Mammary epithelial cell (primary cell): Measurements from ENCODE around the gene UVRAG.

Source experiments
- EZH2 ChIP-seq: IDR thresholded peaks from 2 replicates; pipeline ENCODE4 v1.6.1; 2012; ENCODE audit warnings: low read length, inconsistent platforms, borderline replicate concordance
- TF ChIP-seq, protein P1 (sequence below), 2 donors: IDR thresholded peaks in 1 of 2; conservative IDR thresholded peaks in 1 of 2; 2 replicates each; pipeline ENCODE4 v1.5.1; 2011 to 2012; ENCODE audit warnings: inconsistent platforms in 2 of 2, low read length in 2 of 2, mild to moderate bottlenecking in 2 of 2, control low read depth in 1 of 2, low read depth in 1 of 2; ENCODE audit not compliant: insufficient read depth in 1 of 2; ENCODE audit errors: extremely low read depth in 1 of 2

DNA sequence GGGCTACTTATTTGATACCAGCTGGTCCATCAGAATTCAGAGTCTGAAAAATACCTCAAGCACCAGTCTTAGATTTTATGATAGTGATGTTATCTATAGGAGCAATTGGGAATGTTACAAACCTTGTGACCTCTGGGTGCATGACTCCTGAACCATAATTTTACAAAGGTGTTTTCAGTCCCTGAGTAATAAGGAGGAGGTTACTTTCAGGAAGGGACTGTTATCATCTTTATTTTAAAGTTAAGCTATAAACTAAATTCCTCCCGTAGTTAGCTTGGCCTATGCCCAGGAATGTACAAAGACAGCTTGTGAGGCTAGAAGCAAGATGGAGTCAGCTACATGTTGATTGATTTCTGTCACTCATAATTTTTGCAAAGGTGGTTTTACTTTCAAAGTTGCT, 101.9 kb downstream of the UVRAG start:
- TF ChIP-seq, protein P1, sequence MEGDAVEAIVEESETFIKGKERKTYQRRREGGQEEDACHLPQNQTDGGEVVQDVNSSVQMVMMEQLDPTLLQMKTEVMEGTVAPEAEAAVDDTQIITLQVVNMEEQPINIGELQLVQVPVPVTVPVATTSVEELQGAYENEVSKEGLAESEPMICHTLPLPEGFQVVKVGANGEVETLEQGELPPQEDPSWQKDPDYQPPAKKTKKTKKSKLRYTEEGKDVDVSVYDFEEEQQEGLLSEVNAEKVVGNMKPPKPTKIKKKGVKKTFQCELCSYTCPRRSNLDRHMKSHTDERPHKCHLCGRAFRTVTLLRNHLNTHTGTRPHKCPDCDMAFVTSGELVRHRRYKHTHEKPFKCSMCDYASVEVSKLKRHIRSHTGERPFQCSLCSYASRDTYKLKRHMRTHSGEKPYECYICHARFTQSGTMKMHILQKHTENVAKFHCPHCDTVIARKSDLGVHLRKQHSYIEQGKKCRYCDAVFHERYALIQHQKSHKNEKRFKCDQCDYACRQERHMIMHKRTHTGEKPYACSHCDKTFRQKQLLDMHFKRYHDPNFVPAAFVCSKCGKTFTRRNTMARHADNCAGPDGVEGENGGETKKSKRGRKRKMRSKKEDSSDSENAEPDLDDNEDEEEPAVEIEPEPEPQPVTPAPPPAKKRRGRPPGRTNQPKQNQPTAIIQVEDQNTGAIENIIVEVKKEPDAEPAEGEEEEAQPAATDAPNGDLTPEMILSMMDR (conservative IDR thresholded peaks at IDR 0.05 in 1 of 2, IDR thresholded peaks at IDR 0.05 in 1 of 2; ENCODE audit: extremely low read depth in 1 of 2, insufficient read depth in 1 of 2, low read depth in 1 of 2, low read length in 2 of 2) = no peak
- TF ChIP-seq EZH2 = no peak
